Activated CD4-positive, alpha-beta T cell treated with anti-CD3 and anti-CD28 coated beads, Interleukin-2, amount 10 ng/mL, durations not matched to agents 24 days and 14 days (primary cell): ENCODE data around the gene CTTNBP2NL. TPM values are rescaled to one million over a fixed set of nuclear protein-coding genes. Genes with fewer than 3 reads are reported as not detected.
A peak's percentile ranks its signal among the peaks of the same experiment; 100 is the strongest.
"Not testable (repeated sequence)": the region's sequence is repeated elsewhere in the genome, so short reads cannot be mapped to it uniquely, and the experiment has no call there.

ENCODE experiments used
- DNase-seq: peaks from one replicate; pipeline ENCODE4 v3.0.0; 2022
- H3K27ac Mint-ChIP-seq: one replicate; pipeline ENCODE4 v1.8.0; 2022; ENCODE audit warnings: mild to moderate bottlenecking, mixed read lengths
- H3K27me3 Mint-ChIP-seq: one replicate; pipeline ENCODE4 v1.8.0; 2022; ENCODE audit warnings: mixed read lengths
- H3K36me3 Mint-ChIP-seq: one replicate; pipeline ENCODE4 v1.8.0; 2022; ENCODE audit warnings: low read depth, mild to moderate bottlenecking, mixed read lengths
- H3K4me1 Mint-ChIP-seq: one replicate; pipeline ENCODE4 v1.8.0; 2021; ENCODE audit warnings: mixed read lengths
- H3K4me3 Mint-ChIP-seq: one replicate; pipeline ENCODE4 v1.8.0; 2022; ENCODE audit warnings: mild to moderate bottlenecking, moderate library complexity, mixed read lengths
- H3K9me3 Mint-ChIP-seq: one replicate; pipeline ENCODE4 v1.8.0; 2021; ENCODE audit warnings: mixed read lengths
- intact Hi-C: fragments of 100-400 bp; cut with micrococcal nuclease; formaldehyde crosslinking; loops from one replicate; pipeline ENCODE4 v1.15.1; 2023
- total RNA-seq: library from RNA; stranded (reverse); gene quantifications from 2 replicates; pipeline ENCODE4 v1.2.3, GENCODE V29; 2022

The CTTNBP2NL gene
- total RNA-seq, 1 donor from 2014 or later = 4.1 TPM

DNA sequence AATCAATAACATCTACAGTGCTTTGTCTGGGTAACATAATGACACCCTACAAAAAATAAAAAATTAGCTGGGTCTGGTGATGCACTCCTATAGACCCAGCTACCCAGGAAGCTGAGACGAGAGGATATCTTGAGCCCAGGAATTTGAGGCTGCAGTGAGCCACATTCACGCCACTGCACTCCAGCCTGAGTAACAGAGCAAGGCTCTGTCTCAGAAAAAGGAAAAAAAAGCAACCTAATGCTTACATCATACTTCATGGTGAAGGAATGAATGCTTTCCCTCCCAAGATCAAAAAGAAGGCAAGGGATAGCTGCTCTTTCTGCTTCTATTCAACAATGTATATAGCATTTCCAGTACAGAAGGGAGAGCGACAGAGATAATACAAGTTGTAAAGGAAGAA is 24.2 kb upstream of the CTTNBP2NL start:
- Mint-ChIP-seq H3K36me3 (no peaks in the 10 kb centered on the region), H3K4me3 (no peak overlapping the region), H3K27ac (no peak overlapping the region), H3K27me3 (peaks cover 54% of the 10 kb centered on the region), H3K9me3 (no peaks in the 10 kb centered on the region), H3K4me1 (peaks cover 3% of the 10 kb centered on the region)
- intact Hi-C loops = no loop called here
- no peak for DNase-seq

DNA sequence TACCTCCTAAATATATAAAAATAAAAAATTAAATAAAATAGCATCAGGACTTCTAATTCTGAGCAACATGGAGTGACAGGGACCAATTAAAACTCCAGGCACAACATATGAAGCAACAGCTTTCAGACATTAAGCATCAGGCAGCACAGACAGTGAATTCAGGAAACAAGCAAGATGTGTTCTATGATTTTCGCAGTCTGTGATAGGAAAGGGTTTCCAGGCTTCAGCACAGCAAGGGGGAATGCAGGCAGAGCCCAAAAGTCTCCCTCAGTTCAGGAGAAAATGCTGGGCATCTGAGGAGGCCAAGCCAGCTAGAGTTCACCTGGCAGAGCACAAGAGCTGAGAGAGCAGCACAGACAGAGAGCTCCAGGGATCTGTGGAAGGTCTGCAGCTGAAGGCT is 22.2 kb upstream of the CTTNBP2NL start:
- Mint-ChIP-seq H3K27ac (no peak overlapping the region), H3K36me3 (no peaks in the 10 kb centered on the region), H3K9me3 (no peaks in the 10 kb centered on the region), H3K4me3 (no peak overlapping the region), H3K27me3 (peaks cover 58% of the 10 kb centered on the region), H3K4me1 (peaks cover 3% of the 10 kb centered on the region)
- intact Hi-C loops = no loop called here
- no peak for DNase-seq

DNA sequence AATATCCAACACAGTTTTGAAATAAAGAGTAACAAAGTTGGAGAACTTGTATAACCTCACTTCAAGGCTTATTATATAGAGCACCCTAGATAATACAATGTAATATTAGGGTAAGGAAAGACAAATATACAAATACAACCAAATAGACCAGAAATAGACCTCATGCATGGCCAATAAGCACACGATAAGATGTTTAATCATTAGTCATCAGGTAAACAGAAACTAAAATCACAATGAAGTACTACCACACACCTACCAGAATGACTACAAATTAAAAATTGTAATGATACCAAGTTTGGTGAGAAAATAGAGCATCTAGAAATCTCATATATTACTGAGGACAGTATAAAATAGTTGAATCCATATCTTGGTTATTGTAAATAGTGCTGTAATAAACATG is 20.3 kb upstream of the CTTNBP2NL start:
- intact Hi-C loops = no loop called here
- peaks cover 53% of the 10 kb centered on the region for H3K27me3 Mint-ChIP-seq
- H3K36me3 Mint-ChIP-seq = no peaks in the 10 kb centered on the region
- DNase-seq = no peak
- H3K27ac Mint-ChIP-seq = no peak overlapping the region
- no peaks in the 10 kb centered on the region for H3K4me1 Mint-ChIP-seq
- H3K4me3 Mint-ChIP-seq = no peak overlapping the region
- no peaks in the 10 kb centered on the region for H3K9me3 Mint-ChIP-seq

DNA sequence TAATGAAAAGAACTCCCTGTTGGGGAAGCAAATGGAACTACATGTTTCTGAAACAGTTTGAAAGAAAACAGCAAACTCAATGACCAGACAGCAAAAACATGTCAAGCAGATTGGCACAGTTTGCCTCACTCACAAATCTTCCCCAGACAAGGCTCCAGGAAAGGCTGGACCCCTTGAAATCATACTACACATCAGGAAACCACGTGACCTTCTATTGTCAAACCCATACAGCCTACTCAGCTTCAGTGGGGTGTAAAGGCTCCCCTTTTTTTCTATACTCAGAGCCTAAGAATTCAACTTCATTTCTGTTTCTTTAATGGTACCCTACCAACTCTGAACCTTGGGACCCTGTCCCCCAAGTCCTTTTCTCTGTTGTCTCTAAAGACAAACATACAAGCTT is 15.7 kb upstream of the CTTNBP2NL start:
- H3K36me3 Mint-ChIP-seq = no peaks in the 10 kb centered on the region
- peaks cover 56% of the 10 kb centered on the region for H3K27me3 Mint-ChIP-seq
- H3K9me3 Mint-ChIP-seq = no peaks in the 10 kb centered on the region
- H3K27ac Mint-ChIP-seq = no peak overlapping the region
- no peaks in the 10 kb centered on the region for H3K4me1 Mint-ChIP-seq
- no peak for DNase-seq
- intact Hi-C loops = no loop called here
- no peak overlapping the region for H3K4me3 Mint-ChIP-seq

DNA sequence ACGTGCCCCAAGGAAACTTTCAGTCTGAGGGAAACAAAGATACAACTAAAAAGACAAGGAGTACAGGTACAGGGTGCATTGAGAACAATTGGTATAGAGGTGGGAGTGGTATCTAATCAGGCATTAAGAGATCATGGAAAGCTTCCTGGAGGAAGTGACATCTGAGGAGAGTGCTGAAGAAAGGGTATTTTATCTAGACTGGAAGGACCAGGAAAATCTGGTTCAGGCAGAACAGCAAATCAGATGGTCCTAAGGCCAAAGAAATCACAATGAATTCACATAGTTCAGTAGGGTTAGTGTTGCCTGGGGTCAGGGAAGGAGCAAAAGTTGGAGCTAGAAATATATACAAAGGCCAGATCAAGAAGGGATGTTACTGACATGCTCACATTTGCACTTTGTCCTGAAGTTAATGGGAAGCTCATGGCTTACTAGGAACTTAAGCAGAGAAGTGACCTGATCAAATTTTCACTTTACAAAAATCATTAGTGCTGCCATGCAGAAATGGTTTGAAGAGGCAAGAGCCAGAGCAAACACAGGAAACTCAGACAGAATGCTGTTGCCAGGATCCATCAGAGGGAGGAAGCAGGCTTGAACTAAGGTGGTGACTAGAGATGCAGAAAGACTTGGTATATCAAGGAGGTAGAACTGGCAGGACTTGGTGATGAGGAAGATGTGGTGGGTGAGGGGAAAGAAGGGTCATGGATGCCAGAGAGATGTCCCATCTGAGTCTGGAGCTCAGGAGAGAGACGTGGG is 14.5 kb upstream of the CTTNBP2NL start:
- intact Hi-C loops = no loop called here
- H3K36me3 Mint-ChIP-seq = no peaks in the 10 kb centered on the region
- H3K4me3 Mint-ChIP-seq = no peak overlapping the region
- H3K9me3 Mint-ChIP-seq = no peaks in the 10 kb centered on the region
- peaks cover 47% of the 10 kb centered on the region for H3K27me3 Mint-ChIP-seq
- H3K4me1 Mint-ChIP-seq = no peaks in the 10 kb centered on the region
- no peak for DNase-seq
- H3K27ac Mint-ChIP-seq = no peak overlapping the region

DNA sequence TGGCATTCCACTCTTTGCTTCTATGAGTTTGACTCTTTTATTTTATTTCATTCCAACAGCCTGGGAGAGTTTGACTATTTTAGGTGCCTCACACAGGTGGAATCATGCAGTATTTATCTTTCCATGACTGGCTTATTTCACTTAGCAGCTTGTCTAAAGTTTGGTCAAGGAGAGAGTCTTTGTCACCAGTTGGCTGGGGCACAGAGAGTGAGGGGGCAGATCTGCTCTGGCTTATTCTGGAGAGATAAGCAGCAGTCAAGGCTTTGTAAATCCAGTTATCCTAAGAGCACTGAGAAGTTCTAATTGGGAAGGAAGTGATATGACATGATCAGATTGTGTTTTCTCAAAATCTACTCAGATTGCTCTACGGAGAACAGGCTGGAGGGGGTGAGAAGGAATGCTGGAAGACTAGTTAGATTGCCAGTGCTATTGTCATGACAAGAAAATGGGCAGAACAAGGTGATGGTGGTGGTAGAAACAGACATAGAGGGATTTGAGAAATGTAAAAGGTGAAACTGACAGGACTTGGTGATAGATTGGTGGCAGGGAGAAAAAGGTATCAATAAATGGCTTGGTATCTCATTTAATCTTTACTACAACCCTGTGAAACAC is 12.1 kb upstream of the CTTNBP2NL start:
- no peak for DNase-seq
- Mint-ChIP-seq H3K36me3 (no peaks in the 10 kb centered on the region), H3K27ac (no peak overlapping the region), H3K4me3 (no peak overlapping the region), H3K9me3 (no peaks in the 10 kb centered on the region), H3K27me3 (peaks cover 39% of the 10 kb centered on the region), H3K4me1 (peaks cover 3% of the 10 kb centered on the region)
- intact Hi-C loops = no loop called here

DNA sequence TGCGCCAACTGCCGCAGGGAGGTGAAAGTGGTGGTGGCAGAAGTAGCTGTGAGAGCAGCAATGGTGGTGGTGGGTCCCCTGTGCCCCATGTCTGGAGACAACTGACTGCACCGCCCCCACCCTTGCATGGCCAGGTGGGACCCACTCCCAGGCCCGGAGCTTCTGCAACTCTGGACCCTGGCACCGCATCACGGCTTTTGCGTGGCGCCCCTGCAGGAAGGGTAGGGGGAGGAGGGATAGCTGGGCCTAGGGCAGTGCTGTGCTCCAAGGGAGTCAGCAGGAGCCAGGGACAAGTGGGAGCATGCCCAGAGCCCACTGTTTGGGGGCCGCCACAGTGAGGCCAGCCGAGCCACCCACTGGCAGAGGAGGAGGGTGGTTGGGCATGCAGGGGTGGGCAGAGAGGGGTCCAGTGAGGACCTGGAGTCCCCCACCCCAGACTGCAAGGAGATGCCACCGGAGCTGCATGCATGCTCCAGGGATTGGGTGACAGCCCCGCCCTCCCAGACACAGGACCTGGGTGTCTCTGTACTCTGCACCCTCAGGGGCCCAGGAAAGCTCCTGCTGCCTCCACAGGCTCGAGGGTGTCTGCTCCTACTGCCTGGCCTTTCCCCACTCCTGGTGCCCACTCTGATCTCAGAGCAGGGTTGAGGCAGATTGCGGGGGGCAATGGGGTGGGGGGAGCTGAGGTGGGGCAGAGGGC is 9.8 kb upstream of the CTTNBP2NL start:
- intact Hi-C loops = no loop called here
- Mint-ChIP-seq H3K4me3 (no peak overlapping the region), H3K9me3 (no peaks in the 10 kb centered on the region), H3K4me1 (peaks cover 15% of the 10 kb centered on the region), H3K27me3 (peaks cover 33% of the 10 kb centered on the region), H3K27ac (no peak overlapping the region), H3K36me3 (no peaks in the 10 kb centered on the region)
- no peak for DNase-seq

DNA sequence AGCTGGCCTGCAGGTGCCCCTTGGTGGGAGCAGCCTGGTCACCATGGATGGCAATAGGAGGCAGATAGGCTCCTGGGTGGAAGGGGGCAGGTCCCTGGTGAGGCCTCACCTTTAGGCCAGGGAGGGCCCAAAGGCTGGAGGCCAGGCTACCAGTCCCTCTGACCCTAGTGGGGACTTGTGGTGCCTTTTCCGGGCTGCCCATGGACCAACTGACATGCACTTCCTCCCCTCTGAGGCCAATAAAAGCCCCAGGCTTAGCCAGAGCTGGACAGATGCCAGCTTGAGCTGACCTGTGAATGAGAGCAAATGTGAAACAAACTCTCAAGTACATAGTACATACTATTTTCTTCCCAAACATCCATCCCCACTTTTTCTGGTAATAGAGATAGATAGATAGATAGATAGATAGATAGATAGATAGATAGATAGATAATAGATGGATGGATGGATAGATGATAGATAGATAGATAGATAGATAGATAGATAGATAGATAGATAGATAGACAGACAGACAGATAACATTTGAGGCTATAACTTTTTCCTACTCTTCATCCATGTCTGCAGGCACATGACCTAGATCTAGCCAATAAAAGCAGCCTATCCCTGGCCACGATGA is 9.2 kb upstream of the CTTNBP2NL start:
- H3K27ac Mint-ChIP-seq = no peak overlapping the region
- H3K27me3 Mint-ChIP-seq = peaks cover 26% of the 10 kb centered on the region
- H3K9me3 Mint-ChIP-seq = no peaks in the 10 kb centered on the region
- peaks cover 15% of the 10 kb centered on the region for H3K4me1 Mint-ChIP-seq
- DNase-seq = no peak
- H3K36me3 Mint-ChIP-seq = no peaks in the 10 kb centered on the region
- no peak overlapping the region for H3K4me3 Mint-ChIP-seq
- intact Hi-C loops = no loop called here

DNA sequence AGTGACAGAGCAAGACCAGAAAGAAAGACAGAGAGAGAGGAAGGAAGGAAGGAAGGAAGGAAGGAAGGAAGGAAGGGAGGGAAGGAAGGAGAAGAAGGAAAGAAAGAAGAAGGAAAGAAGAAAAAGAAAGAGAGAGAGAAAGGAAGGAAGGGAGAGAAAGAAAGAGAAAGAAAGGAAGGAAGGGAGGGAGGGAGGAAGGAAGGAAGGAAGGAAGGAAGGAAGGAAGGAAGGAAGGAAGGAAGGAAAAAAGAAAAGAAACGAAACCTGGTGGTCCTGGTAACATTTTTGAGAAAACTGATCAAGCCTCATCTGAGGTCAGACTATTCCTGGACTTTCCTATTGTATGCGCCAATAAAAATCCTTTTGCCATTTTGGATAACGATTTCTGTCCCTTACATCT is 8.2 kb upstream of the CTTNBP2NL start:
- Mint-ChIP-seq H3K27me3 (peaks cover 24% of the 10 kb centered on the region), H3K4me1 (peaks cover 17% of the 10 kb centered on the region), H3K27ac (no peak overlapping the region), H3K36me3 (no peaks in the 10 kb centered on the region), H3K9me3 (no peaks in the 10 kb centered on the region), H3K4me3 (no peak overlapping the region)
- no peak for DNase-seq
- intact Hi-C loops = no loop called here

DNA sequence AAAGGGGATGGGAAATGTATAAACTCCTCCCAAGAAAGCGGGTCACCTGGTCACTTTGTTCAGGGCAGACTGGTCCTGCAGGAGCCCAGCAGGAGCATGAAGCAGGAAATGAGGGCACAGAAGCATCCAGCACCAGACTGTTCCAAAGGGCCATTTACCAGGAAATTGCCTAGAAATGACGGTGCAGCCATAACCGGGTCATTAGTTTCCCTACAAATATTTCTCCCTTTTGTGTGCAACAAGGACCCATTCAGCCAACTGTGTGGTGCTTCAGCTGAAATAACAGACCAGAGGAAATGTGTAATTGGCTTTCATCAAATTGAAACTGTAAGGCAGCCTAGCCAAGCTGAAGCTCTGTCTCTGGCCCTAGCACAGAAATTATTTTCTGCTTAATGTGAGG is 7.6 kb upstream of the CTTNBP2NL start:
- DNase-seq = no peak
- intact Hi-C loops = no loop called here
- Mint-ChIP-seq H3K36me3 (no peaks in the 10 kb centered on the region), H3K4me3 (no peak overlapping the region), H3K27ac (no peak overlapping the region), H3K9me3 (no peaks in the 10 kb centered on the region), H3K27me3 (peaks cover 21% of the 10 kb centered on the region), H3K4me1 (peaks cover 19% of the 10 kb centered on the region)

DNA sequence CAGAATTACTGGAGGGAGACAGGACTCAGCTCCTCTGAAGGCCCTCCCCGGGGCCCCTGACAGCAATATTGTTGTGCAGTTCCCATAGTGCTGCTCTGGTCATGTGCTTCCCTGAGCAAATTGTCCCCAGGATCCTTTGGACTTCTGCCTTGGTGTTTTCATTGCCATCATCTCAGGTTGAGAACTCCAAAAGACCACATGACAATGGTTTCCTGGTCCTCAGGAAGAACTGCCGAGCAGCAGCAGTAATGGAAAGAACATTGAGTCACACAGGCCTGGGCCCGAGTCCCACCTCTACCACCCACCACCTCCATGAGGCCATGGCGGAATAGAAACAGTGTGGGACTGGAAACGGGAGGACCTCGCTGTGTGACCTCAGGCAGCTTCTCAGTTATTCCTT is 6.3 kb upstream of the CTTNBP2NL start:
- Mint-ChIP-seq H3K9me3 (no peaks in the 10 kb centered on the region), H3K4me1 (peaks cover 29% of the 10 kb centered on the region), H3K27ac (no peak overlapping the region)

DNA sequence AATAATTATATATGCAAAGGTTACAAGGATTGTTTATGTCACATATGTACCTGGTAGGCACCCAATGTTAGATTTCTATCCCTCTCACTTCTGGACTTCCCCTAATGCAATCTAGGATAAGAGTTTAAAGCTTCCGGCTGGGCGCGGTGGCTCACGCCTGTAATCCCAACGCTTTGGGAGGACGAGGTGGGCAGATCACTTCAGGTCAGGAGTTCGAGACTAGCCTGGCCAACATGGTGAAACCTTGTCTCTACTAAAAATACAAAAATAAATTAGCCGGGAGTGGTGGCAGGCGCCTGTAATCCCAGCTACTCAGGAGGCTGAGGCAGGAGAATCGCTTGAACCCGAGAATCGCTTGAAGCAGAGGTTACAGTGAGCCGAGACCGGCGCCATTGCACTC is 5.7 kb upstream of the CTTNBP2NL start:
- not testable (repeated sequence) for H3K27me3 Mint-ChIP-seq, H3K27ac Mint-ChIP-seq, H3K36me3 Mint-ChIP-seq, H3K9me3 Mint-ChIP-seq, DNase-seq, H3K4me3 Mint-ChIP-seq
- peaks cover 32% of the 10 kb centered on the region for H3K4me1 Mint-ChIP-seq
- intact Hi-C loops = loop anchor here (2.0 to 10.0 kb wide), 4 partner anchors 117 to 684 kb away; partner anchors contain the start of genes LRIG2, PPM1J and WNT2B

More for the DNA sequence above, 6.3 kb upstream of the CTTNBP2NL start:
- Mint-ChIP-seq H3K4me3 (no peak overlapping the region), H3K27me3 (peaks cover 14% of the 10 kb centered on the region), H3K36me3 (no peaks in the 10 kb centered on the region)
- intact Hi-C loops = loop anchor here (2.0 to 10.0 kb wide), 4 partner anchors 118 to 685 kb away; partner anchors contain the start of genes LRIG2, PPM1J and WNT2B
- DNase-seq = peak; percentile 57

DNA sequence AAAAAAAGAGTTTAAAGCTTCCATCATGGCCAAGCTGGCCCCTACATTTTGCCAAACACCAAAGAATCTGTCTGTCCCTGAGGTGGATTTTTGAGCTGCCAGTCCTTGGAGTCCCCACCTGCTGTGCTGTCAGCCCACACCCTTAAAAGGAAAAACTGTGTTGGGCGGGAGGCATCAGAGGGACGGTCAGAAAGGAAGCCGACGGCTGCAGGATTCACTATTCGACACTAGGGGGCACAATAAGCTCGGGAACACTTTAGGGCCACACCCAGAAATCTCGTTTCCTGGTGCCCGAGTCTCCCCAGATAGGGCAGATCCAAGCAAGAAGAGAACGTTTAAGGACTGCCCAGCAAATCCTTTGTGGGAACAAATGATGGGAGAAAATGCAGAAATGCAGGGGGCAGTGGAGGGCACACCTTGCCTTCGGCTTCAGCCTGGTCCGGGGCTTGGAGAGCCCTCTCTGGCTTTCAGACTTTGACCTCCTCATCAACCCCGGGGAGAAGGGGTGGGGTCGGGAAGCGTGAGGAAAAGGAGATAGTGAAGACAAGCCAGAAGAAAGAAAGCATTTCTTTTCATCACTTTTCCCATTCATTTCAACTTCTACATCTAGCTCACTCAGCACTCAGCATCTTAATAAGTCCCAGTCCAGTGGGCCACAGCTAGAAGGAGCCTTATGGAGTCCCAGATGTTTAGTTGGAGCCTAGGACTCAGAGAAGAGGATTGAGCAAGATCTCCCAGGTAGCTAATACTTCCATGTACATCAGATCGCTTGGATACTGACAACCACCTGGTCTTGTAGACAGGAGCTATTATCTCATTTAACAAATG is 5.0 kb upstream of the CTTNBP2NL start:
- Mint-ChIP-seq H3K27me3 (peaks cover 9% of the 10 kb centered on the region), H3K9me3 (no peaks in the 10 kb centered on the region), H3K4me3 (peak overlapping the region; percentile 80), H3K4me1 (peaks cover 37% of the 10 kb centered on the region), H3K36me3 (no peaks in the 10 kb centered on the region), H3K27ac (peak overlapping the region; percentile 62)
- peak; percentile 94 for DNase-seq
- intact Hi-C loops = loop anchor here (1.0 to 10.0 kb wide), 6 partner anchors 75 to 684 kb away; partner anchors contain the start of genes LRIG2, PPM1J, RHOC and WNT2B
